SU-DHL-6 (cell line): ENCODE data around the gene WTAP.
A peak's percentile ranks its signal among the peaks of the same experiment; 100 is the strongest.

Source experiments
- H2AFZ ChIP-seq: fragments of 200-600 bp; sonication (generic); 2 replicates; pipeline ENCODE4 v1.6.1; 2014; ENCODE audit warnings: low read depth, mild to moderate bottlenecking, moderate library complexity, mixed read lengths, antibody characterized with exemption, low read length; ENCODE audit not compliant: severe bottlenecking
- H3F3A ChIP-seq: fragments of 200-600 bp; shearing (Covaris generic); 2 replicates; pipeline ENCODE4 v1.6.0; 2016; ENCODE audit warnings: antibody characterized with exemption, mild to moderate bottlenecking; ENCODE audit not compliant: insufficient read depth
- H3K27ac ChIP-seq: fragments of 200-600 bp; sonication (generic); 2 replicates; pipeline ENCODE4 v1.5.1; 2016; ENCODE audit warnings: low read depth, mild to moderate bottlenecking, low read length, moderate library complexity, mixed read lengths
- H3K27me3 ChIP-seq: fragments of 200-600 bp; sonication (generic), shearing (Covaris generic); 2 replicates; pipeline ENCODE4 v1.6.0; 2014; ENCODE audit warnings: mild to moderate bottlenecking, low read length
- H3K36me3 ChIP-seq: fragments of 200-600 bp; sonication (generic); 2 replicates; pipeline ENCODE4 v1.6.1; 2014; ENCODE audit warnings: mild to moderate bottlenecking, low read length, mixed read lengths
- H3K4me2 ChIP-seq: fragments of 300-600, 200-600 bp; shearing (Covaris generic), sonication (generic); 2 replicates; pipeline ENCODE4 v1.6.0; 2014; ENCODE audit warnings: low read length, low read depth, mild to moderate bottlenecking; ENCODE audit not compliant: poor library complexity, severe bottlenecking
- H3K4me3 ChIP-seq: fragments of 200-600 bp; sonication (generic); 2 replicates; pipeline ENCODE4 v1.5.1; 2014; ENCODE audit warnings: antibody characterized with exemption, low read length, mild to moderate bottlenecking, mixed read lengths; ENCODE audit not compliant: insufficient read depth, poor library complexity, severe bottlenecking
- H3K79me2 ChIP-seq: fragments of 200-600 bp; sonication (generic); 2 replicates; pipeline ENCODE4 v1.6.1; 2014; ENCODE audit warnings: mild to moderate bottlenecking, low read length, moderate library complexity; ENCODE audit not compliant: insufficient read depth
- H3K9ac ChIP-seq: fragments of 200-600 bp; sonication (generic); 2 replicates; pipeline ENCODE4 v1.7.0; 2014; ENCODE audit warnings: mild to moderate bottlenecking, low read length
- H3K9me2 ChIP-seq: fragments of 200-600 bp; sonication (generic); replicated peaks from 2 replicates; pipeline ENCODE4 v1.6.1; 2014; ENCODE audit warnings: low read length; ENCODE audit not compliant: insufficient read depth
- H3K9me3 ChIP-seq: fragments of 200-600 bp; sonication (generic); 2 replicates; pipeline ENCODE4 v1.6.1; 2014; ENCODE audit warnings: low read length, mixed read lengths; ENCODE audit not compliant: insufficient read depth
- H4K20me1 ChIP-seq: fragments of 200-600 bp; sonication (generic); 2 replicates; pipeline ENCODE4 v1.6.1; 2014; ENCODE audit warnings: low read depth, mild to moderate bottlenecking, antibody characterized with exemption, low read length, moderate library complexity, mixed read lengths
- EZH2phosphoT487 ChIP-seq: fragments of 200-600 bp; sonication (generic), shearing (Covaris generic); conservative IDR thresholded peaks from 2 replicates; pipeline ENCODE4 v1.6.1; 2018; ENCODE audit warnings: mild to moderate bottlenecking, antibody characterized with exemption, low read length, moderate library complexity, mixed read lengths
- TF ChIP-seq, protein P1 (sequence below): fragments of 200-600 bp; sonication (generic); IDR thresholded peaks from one replicate; pipeline ENCODE4 v1.5.1; 2017; ENCODE audit warnings: antibody characterized with exemption, mild to moderate bottlenecking, low read length, moderate library complexity; ENCODE audit not compliant: insufficient read depth, poor library complexity, severe bottlenecking

The WTAP gene

DNA sequence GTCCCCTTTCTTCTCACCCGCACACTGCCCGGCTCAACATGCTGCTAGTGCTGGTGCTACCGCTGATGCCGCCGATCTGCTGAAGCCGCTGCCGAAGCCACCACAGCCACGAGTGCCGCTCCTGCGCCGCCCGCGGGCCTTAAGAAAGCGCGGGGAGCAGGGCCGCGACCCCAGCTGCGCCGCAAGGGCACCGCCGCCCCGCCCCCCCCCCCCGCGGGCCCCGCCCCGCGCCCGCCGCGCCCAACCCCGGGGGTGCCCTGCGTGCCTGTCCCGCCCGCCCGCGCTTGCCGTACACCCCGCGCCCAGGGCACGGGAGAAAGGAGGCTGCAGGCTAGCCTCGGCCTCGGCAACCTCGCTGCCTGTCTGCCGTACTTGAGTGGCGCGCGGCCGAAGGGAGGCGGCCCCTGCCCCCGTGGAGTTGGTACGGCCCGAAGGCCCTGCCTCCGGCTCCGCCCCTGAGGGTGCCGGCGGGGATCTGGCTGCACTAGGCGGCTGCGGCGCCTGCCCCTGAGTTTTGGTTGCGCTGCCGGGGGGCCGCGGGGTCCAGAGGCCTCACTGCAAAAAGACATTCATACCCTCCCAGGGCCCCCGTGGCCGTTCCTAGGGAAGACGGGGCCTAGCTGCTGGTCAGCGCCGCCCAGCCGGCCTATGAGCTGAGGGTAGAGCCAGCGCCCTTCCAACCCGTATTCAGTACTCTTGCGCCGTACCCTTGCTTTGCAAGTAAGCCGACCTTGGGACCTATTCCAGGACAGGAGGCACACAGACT lies 34.0 kb upstream of the WTAP start, which contains the start of gene SOD2:
Gene SOD2 (minus strand): TSS at position 114 of the 766 bp plus-strand sequence. CDS start 74 bp downstream, at position 40.
- no peak for TF ChIP-seq EZH2phosphoT487
- TF ChIP-seq, protein P1, sequence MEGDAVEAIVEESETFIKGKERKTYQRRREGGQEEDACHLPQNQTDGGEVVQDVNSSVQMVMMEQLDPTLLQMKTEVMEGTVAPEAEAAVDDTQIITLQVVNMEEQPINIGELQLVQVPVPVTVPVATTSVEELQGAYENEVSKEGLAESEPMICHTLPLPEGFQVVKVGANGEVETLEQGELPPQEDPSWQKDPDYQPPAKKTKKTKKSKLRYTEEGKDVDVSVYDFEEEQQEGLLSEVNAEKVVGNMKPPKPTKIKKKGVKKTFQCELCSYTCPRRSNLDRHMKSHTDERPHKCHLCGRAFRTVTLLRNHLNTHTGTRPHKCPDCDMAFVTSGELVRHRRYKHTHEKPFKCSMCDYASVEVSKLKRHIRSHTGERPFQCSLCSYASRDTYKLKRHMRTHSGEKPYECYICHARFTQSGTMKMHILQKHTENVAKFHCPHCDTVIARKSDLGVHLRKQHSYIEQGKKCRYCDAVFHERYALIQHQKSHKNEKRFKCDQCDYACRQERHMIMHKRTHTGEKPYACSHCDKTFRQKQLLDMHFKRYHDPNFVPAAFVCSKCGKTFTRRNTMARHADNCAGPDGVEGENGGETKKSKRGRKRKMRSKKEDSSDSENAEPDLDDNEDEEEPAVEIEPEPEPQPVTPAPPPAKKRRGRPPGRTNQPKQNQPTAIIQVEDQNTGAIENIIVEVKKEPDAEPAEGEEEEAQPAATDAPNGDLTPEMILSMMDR: no peak
- Histone ChIP-seq H3K36me3 (no peaks in the 10 kb centered on the region), H2AFZ (peak within 1 kb of the TSS; percentile 68), H4K20me1 (no peaks in the 10 kb centered on the region), H3K4me3 (peak within 1 kb of the TSS; percentile 57), H3K9me3 (no peaks in the 10 kb centered on the region), H3K27ac (peak within 1 kb of the TSS; percentile 71), H3K79me2 (peaks cover 6% of the 10 kb centered on the region; the same call in 1 of the 2 replicates), H3K9me2 (no peaks in the 10 kb centered on the region), H3K27me3 (no peaks in the 10 kb centered on the region), H3F3A (peaks cover 10% of the 10 kb centered on the region; the same call in 1 of the 2 replicates), H3K4me2 (peak within 1 kb of the TSS; percentile 90), H3K9ac (peak within 1 kb of the TSS; percentile 82)

DNA sequence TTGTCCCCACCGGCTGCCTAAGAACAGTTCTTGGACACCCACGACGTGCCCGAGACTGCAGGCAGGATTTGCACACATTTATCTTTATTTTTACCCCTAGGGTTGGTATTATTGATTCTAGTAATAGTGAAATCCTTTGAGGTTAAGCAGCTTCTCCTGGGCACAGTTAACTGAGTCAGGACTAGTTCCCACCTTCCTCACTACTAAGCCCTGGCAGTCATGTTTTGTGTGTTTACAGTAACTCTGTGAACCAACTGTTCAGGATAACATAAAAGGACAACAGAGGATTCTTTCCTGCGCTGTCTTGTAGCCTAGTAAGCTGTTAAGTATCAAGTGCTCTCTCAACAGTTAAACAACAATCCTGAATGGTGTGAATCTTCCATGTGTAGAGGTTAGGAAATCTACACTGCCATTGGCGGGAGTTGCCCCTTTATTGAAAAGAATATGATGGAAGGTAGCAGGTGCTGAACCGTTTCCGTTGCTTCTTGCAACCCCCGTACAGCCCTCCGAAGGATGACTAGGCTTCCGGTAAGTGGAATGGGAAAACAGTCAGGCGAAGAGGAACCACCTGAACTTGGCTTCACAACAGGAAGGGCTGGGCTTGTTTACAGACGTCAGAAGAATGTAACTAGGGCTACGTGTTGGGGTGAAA lies 33.3 kb upstream of the WTAP start:
- no peak overlapping the region for H3K27ac ChIP-seq
- peak overlapping the region; percentile 73 for H3K4me2 ChIP-seq
- peaks cover 6% of the 10 kb centered on the region; the same call in 1 of the 2 replicates for H3K79me2 ChIP-seq
- H4K20me1 ChIP-seq: no peaks in the 10 kb centered on the region
- H3K4me3 ChIP-seq: peak overlapping the region; percentile 57
- H2AFZ ChIP-seq: peak overlapping the region; percentile 68
- no peaks in the 10 kb centered on the region for H3K27me3 ChIP-seq
- no peaks in the 10 kb centered on the region for H3K9me2 ChIP-seq
- H3K36me3 ChIP-seq: no peaks in the 10 kb centered on the region
- TF ChIP-seq, protein P1: no peak
- H3F3A ChIP-seq: peaks cover 10% of the 10 kb centered on the region; the same call in 1 of the 2 replicates
- H3K9ac ChIP-seq: peak overlapping the region; percentile 82
- H3K9me3 ChIP-seq: no peaks in the 10 kb centered on the region

DNA sequence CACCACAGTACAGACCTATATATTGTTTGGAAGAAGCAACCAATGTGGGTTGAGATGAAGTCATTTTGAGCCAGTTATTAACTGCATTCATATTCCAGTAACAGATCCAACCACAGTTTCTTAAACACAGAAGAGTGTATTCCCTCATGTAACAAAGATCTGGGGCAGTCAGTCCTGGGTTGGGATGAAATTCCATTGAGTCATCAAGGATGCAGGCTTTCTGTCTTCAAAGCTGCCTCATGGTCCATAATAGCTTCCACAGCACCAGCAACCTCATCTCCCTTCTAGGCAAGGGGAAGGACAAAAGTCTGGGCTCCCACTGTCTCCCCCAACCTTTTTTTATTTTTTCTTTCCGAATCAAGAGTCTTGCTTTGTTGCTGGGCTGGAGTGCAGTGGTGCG lies 31.3 kb upstream of the WTAP start:
- Histone ChIP-seq H3K9me2 (no peaks in the 10 kb centered on the region), H3K4me3 (no peak overlapping the region), H3K27ac (no peak overlapping the region), H3K4me2 (no peak overlapping the region), H3K36me3 (no peaks in the 10 kb centered on the region), H3F3A (peaks cover 10% of the 10 kb centered on the region; the same call in 1 of the 2 replicates), H4K20me1 (no peaks in the 10 kb centered on the region), H3K79me2 (peaks cover 9% of the 10 kb centered on the region; the same call in 1 of the 2 replicates), H2AFZ (no peak overlapping the region), H3K9ac (no peak overlapping the region), H3K9me3 (no peaks in the 10 kb centered on the region), H3K27me3 (no peaks in the 10 kb centered on the region)
- TF ChIP-seq, protein P1: no peak
- no peak for TF ChIP-seq EZH2phosphoT487
